GM12874 (cell line): Measurements from ENCODE around the gene ATOSB.

Source experiments
- TF ChIP-seq, protein P1 (sequence below): IDR thresholded peaks from 2 replicates; pipeline ENCODE4 v1.5.1; 2011; ENCODE audit warnings: low read depth, mild to moderate bottlenecking, control low read depth, low read length, moderate library complexity; ENCODE audit not compliant: insufficient read depth

Gene ATOSB

DNA sequence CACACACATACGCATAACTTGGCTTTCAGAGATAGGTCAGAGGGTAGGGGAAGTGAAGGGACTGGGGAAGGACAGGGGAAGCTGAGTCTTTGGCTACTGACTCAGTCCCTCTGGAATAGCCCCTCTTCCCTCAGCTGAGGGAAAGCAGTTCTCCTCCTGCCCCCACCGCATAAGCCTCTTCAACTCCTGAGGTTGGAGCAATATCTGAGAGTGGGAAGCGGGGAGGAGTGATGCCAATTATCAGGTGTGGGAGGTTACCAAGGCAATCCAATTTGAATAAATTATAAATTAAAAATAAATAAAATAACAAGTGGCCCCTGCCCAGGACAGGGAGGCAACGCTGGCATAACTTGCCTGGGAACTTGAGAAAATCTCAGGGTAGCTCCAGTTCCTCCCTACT lies 11.1 kb downstream of the ATOSB start:
- TF ChIP-seq, protein P1, sequence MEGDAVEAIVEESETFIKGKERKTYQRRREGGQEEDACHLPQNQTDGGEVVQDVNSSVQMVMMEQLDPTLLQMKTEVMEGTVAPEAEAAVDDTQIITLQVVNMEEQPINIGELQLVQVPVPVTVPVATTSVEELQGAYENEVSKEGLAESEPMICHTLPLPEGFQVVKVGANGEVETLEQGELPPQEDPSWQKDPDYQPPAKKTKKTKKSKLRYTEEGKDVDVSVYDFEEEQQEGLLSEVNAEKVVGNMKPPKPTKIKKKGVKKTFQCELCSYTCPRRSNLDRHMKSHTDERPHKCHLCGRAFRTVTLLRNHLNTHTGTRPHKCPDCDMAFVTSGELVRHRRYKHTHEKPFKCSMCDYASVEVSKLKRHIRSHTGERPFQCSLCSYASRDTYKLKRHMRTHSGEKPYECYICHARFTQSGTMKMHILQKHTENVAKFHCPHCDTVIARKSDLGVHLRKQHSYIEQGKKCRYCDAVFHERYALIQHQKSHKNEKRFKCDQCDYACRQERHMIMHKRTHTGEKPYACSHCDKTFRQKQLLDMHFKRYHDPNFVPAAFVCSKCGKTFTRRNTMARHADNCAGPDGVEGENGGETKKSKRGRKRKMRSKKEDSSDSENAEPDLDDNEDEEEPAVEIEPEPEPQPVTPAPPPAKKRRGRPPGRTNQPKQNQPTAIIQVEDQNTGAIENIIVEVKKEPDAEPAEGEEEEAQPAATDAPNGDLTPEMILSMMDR, result no peak

DNA sequence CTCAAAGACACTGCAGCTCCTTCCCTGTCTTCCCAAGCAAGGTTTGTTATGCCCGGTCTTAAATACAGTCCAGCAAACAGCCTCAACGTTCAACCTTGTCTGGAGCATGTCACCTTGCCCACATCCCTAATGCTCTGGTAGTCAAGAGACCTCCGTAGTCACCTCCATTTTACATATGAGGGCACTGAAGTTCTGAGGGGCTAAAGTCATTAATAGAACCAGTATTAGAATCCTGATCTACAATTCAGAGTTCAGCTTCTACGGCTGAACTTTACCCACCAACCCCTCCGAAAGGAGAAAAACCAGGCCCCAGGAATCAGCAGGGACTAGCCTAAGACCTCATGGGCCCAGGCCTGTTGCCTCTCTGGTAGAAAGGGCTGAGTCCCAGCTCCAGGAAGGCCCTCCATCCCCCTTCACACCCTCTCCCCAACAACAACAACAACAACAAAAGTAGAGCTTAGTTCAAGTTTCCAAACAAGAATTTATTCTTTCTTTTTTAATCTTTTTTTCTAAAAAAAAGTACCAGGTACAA lies 11.9 kb downstream of the ATOSB start:
- TF ChIP-seq, protein P1, result no peak

DNA sequence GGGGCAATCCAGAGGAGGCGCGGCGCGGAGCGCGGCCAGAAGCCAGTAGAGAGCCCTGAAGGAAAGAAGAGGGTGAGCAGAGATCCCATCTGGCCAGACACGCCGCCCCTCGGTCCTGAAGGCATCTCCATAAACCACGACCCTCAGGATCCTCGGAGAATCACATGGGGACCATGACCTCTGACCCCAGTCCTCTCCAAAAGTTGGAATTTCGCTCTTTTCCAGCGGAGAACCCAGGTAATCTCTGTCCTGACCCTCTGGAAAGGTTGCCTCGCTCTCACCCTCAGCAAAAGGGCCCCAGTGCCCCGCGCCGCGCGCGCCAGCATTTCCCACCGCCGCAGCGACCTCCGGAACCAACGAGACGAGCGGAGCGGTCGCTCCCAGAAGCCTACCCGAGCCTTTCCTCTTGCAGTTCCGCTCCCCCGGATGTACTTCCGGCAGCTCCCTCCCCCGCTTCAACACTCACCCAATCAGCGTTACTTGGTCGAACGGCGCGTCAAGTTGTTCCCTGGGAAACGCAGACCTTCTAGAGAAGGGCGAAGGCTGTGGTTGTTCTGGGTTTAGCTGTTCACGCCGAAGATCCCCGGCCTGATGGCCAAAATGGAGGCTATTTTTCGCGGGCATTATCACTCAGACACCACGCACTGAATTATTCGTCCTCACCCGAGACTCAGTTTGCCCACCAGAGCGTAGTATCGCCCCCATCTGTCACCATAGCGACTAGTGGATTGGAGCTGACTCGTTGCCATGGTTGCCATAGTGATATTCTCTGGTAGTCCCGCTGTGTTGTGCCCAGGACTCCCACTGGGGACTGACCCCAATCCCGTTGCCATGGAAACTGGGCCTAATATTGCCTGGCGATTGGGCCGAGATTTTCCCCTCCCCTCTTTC lies 12.6 kb downstream of the ATOSB start, which contains the start of gene STOML2:
TSS of gene STOML2 (minus strand) at position 363 of the 891 bp plus-strand sequence. CDS start at position 326, 37 bp downstream.
- TF ChIP-seq, protein P1, result no peak

DNA sequence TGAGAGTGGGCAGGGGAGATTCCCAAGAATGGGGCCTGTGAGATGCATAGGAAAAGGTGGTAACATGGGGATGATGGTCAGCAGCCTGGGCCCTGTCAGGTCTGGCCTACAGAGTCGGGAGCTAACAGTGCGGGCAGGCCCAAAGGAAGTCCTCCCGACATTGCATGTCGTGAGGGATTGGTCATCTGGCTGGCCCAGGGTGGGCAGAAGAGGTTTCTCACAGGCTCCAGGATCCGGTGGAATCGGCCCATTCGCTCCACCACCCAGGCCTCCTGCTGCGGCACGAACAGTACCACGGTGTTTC lies 13.2 kb downstream of the ATOSB start:
- TF ChIP-seq, protein P1, result no peak

DNA sequence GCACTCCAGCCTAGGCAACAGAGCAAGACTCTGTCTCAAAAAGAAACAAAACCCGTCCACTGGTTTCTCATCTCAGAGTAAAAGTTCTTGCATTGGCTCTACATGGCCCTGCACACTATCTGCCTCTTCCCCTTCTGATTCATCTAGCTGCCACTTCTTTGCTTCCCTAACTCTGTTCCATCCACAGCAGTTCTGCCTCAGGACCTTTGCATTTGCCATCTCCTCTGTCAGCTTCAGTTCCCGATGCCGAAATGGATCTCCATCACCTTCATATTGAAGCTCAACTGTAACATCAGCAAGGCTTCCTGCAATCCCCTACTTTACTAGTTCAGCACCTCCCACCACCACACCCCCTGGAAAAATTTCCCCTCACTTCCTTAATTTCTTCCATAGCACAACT lies 18.1 kb downstream of the ATOSB start:
- TF ChIP-seq, protein P1, result no peak

DNA sequence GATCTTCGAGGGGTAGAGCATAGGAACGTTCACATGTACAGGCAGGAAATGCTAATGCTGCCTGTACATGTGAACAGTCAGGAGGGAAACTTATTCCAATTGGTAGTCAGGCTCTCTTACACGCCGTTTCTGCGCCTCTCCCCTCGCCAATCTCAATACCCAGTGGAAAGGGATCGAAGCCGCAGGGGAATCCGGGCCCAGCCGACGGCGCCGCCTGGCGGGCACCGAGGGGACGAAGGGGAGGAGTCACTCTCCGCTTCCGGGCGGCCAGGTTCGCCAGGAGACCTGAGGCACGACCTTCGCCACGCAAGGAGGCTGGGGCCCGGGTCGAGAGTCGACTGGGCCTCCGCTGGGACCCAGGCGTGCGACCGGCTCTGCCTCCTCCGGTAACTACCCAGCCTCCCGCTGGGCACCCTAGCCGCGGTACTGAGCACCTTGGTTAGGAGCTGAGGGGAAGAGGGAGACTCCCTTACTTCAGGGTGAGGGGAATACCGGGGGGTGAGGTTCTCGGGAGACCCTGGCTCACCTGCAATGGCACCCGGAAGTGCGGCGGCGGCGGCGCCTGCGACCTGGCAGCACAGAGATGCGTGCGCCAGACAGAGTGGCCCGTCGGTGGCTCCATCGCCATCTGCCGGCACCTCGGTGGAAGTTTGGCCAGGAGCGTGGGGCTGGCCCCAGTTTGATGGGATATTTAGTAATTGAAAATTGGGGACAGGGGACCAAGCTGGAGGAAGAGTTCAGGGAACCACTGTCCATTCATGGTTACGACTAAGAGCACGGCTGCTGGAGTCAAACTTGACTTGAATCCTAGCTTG lies 19.4 kb downstream of the ATOSB start, which contains the start of gene PIGO:
TSS of gene PIGO (minus strand) at position 557 of the 815 bp plus-strand sequence. CDS start 1,026 bp downstream, outside the sequence.
- TF ChIP-seq, protein P1, result peak; percentile 95

DNA sequence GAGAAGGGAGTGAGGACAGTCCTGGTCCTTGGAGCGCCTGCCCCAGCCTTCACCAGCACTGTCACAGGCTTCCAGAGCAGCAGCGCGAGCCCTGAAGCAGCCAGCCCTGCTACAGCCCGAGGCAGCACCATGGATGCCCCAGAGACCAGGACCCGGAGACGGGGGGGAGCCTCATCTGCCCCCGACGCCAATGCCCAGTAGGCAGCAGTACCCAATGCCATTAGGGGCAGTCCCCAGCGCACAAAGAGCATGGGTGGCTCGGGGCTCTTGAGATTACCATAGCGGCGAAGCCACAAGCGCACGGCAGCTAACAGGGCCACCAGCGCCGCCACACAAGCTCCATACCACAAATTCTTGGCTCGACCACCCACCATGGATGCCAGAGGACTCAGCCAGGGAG lies 24.1 kb downstream of the ATOSB start:
- TF ChIP-seq, protein P1, result no peak
